Adipose tissue (tissue), 3 donors: ENCODE results near the gene ANP32D. TPM values are rescaled to one million over a fixed set of nuclear protein-coding genes. Genes with fewer than 3 reads are reported as not detected.
"Not testable (repeated sequence)": the region's sequence is repeated elsewhere in the genome, so short reads cannot be mapped to it uniquely, and the experiment has no call there.

ENCODE experiments used
- H3K27ac ChIP-seq: one replicate; pipeline ENCODE4 v1.5.1; 2013; ENCODE audit warnings: low read depth, low read length
- WGBS, 3 donors: extraction: QIAGEN DNeasy Blood & Tissue Kit; methylation state at CpG; one replicate each; pipeline ENCODE4 v1.1.7; 2013; 5-methylcytosine and 5-hydroxymethylcytosine counted together
- polyA plus RNA-seq, 3 donors: library from polyadenylated mRNA; stranded (reverse); fragments of 200-250 nt; gene quantifications; one replicate each; pipeline ENCODE4 v1.2.3, GENCODE V29; 2013
- donor health status: healthy with polysubstance abuse.
- donor health status: Bipolar disorder and iron deficiency.
- donor health status: healthy.

The ANP32D gene
- polyA plus RNA-seq, 3 donors, result not detected

GRCh38 chr12:48486679-48487078, 14.3 kb downstream of the ANP32D start:
- 51 to 69% (median 68%) methylated on average over 5 of the region's 5 CpGs for WGBS, 3 donors
- no peak overlapping the region for H3K27ac ChIP-seq

- 61 to 79% (median 74%) methylated on average over 2 of the region's 2 CpGs for WGBS, 3 donors
- H3K27ac ChIP-seq, result no peak overlapping the region
Measured at GRCh38 chr12:48489012-48489411, 16.7 kb downstream of the ANP32D start.

- 81 to 89% (median 86%) methylated on average over 7 of the region's 7 CpGs for WGBS, 3 donors
- not testable (repeated sequence) for H3K27ac ChIP-seq
Measured at GRCh38 chr12:48489456-48489855, 17.1 kb downstream of the ANP32D start.

DNA sequence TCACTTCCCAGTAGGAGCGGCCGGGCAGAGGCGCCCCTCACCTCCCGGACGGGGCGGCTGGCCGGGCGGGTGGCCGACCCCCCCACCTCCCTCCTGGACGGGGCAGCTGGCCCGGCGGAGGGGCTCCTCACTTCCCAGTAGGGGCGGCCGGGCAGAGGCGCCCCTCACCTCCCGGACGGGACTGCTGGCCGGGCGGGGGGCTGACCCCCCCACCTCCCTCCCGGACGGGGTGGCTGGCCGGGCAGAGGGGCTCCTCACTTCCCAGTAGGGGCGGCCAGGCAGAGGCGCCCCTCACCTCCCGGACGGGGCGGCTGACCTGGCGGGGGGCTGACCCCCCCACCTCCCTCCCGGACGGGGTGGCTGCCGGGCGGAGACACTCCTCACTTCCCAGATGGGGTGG, 27.9 kb downstream of the ANP32D start:
- H3K27ac ChIP-seq, result not testable (repeated sequence)
- 94 to 96% (median 96%) methylated on average over 16 to 26 of the region's 32 CpGs for WGBS, 3 donors

- H3K27ac ChIP-seq, result not testable (repeated sequence)
- 32 to 75% (median 61%) methylated on average over 2 of the region's 2 CpGs for WGBS, 3 donors
Measured at GRCh38 chr12:48506836-48507235, 34.5 kb downstream of the ANP32D start.

- WGBS, 3 donors, result 56 to 78% (median 76%) methylated on average over 2 of the region's 2 CpGs
- no peak overlapping the region for H3K27ac ChIP-seq
Measured at GRCh38 chr12:48508987-48509386, 36.6 kb downstream of the ANP32D start.

GRCh38 chr12:48510111-48510510, 37.8 kb downstream of the ANP32D start:
- 40 to 50% (median 42%) methylated on average over 1 of the region's 1 CpG for WGBS, 3 donors
- H3K27ac ChIP-seq, result no peak overlapping the region

GRCh38 chr12:48512855-48513254, 40.5 kb downstream of the ANP32D start:
- no peak overlapping the region for H3K27ac ChIP-seq
- WGBS, 3 donors, result 61 to 80% (median 66%) methylated on average over 2 of the region's 2 CpGs

GRCh38 chr12:48514728-48515127, 42.4 kb downstream of the ANP32D start:
- H3K27ac ChIP-seq, result no peak overlapping the region
- WGBS, 3 donors, result 82 to 88% (median 87%) methylated on average over 1 of the region's 1 CpG

GRCh38 chr12:48520381-48520780, 48.0 kb downstream of the ANP32D start:
- 84 to 92% (median 90%) methylated on average over 16 to 24 of the region's 24 CpGs for WGBS, 3 donors
- not testable (repeated sequence) for H3K27ac ChIP-seq

Other genes with a start within 250 kb of the ANP32D start
- 1 to 10 TPM; 6.8 to 9.9 (median 8.1) TPM for gene ZNF641, start 121.6 kb upstream of the ANP32D start, polyA plus RNA-seq
- under 1 TPM in 1 of 3 donors, not detected in 2; 0.15 TPM for gene C12orf54, start 9.9 kb downstream of the ANP32D start, polyA plus RNA-seq
- gene OR8S1, start 53.1 kb downstream of the ANP32D start, polyA plus RNA-seq, result not detected
- not detected for gene LALBA, start 97.5 kb downstream of the ANP32D start, polyA plus RNA-seq
- gene KANSL2, start 209.7 kb downstream of the ANP32D start, polyA plus RNA-seq, result 10 to 100 TPM; 14.5 to 20.6 (median 15.0) TPM
- gene CCNT1, start 244.1 kb downstream of the ANP32D start, polyA plus RNA-seq, result 1 to 10 TPM; 4.6 to 8.0 (median 5.4) TPM